HG03575 (cell line): Measurements from ENCODE around the gene MPND.

ENCODE experiments used
- ATAC-seq: cut with Tn5 transposase; IDR thresholded peaks from one replicate; pipeline ENCODE4 v1.9.1; 2021; ENCODE audit not compliant: unreplicated experiment, insufficient number of reproducible peaks, low FRiP score; ENCODE audit errors: extremely low read depth

The MPND gene

DNA sequence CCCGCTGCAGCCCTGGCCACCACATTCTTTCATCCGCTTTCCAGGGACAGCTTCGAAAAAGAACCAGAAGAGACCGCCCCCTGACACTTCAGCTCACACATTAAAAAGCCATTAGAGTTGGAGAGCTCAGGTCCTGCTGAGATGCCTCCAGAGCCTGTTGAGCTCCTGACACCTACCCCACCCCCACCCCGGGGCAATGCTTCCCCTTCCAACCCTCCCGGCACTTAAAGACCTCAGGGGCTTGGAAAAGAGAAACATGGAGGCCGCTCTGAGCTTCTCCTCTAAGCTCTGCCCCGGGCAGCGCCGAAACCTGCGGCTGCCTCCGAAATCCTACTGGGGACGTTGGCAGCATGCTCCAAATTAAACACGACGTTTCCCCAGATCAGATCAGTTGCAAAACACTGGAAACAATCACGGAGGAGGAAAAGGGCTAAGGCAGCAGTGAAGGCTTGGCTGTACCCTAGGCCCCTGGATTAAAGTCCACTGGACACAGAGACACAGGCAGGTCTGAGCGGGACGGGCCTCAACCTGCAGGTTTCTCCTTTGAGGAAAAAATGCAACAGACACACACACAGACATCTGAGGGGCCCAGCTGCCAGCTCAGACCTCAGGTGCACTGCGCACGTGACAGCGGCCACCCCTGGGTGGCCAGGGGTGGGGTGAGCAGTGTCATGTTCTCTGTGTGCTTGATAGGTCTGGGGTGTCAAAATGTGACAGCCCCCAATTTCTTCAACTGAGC is 47.4 kb downstream of the MPND start:
- no peak for ATAC-seq

DNA sequence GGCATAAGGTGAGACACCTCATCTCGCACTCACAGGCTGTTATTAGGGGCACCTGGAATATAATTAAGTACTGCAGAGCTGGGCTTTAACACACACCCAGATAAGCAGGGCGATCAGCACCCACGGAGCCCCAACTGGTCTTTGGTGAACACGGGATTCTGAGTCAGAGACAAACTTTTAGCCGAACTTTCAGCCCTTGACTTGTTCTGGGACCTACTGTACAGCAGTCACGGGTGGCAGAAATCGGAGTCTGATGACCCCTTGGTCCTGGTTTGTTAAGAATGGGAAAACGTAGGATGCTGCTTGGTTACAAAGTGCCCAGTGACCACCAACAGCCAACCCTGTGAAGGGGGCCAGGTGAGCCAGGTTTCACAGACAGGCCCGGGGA is 47.9 kb downstream of the MPND start:
- no peak for ATAC-seq

DNA sequence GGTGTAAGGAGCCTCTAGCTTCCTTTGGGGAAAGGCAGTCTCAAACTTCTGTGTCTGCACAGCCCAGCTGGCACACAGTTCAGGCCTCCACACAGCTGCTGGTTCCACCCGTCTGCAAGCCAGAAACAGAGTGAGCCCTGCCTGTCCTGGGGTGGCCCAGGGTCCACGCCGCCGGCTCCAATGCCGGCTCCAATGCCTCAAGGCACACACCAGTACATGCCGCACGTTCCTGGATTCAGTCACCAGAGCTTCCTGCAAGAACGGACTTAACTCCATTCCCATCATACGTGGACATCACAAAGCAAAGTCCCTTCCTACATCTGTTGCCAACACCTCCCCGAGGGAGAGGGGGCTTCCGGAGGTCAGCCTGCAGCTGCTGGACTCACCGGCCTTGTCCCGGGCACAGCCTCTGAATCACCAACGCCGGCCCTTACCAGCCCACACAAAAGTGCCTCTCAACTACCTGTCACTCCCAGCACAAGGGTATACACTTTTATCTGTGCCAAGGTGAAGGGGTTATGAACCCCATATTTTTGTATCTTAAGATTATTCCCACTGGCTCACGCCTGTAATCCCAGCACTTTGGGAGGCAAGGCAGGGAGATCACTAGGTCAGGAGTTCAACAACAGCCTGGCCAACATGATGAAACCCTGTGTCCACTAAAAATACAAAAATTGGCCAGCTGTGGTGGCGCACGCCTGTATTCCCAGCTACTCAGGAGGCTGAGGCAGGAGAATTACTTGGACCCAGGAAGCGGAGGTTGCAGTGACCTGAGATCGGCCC is 48.5 kb downstream of the MPND start:
- ATAC-seq, result no peak

DNA sequence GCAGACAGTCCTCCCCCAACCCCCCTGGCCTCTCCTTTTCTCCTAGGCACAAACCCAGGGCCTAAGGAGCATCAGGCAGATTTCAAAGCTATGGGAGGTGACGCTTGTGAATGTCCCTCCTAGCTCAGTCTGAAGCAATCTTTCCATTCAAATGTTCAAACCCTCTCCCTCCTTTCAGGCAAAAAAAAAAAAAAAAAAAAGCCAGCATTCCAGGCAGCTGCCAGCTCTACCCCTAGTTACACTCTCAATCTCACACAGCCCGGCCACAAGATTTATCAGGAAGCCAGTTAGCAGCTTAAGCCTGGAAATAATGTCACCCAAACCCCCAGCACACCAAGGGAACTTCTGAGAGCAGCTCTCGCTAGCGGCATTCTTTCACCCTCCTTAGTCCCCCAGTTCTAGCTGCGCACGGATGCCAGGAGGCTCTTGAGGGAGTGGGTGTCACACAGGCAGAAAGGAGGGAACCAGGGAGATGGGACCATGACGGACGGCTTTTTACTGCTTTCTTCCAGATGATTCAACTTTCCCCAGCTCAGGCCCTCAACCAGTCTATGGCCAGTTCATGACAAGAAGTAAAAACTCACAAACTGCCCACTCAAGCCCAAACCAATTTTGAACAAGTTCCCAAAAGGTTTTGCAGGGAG is 50.7 kb downstream of the MPND start:
- ATAC-seq, result no peak

DNA sequence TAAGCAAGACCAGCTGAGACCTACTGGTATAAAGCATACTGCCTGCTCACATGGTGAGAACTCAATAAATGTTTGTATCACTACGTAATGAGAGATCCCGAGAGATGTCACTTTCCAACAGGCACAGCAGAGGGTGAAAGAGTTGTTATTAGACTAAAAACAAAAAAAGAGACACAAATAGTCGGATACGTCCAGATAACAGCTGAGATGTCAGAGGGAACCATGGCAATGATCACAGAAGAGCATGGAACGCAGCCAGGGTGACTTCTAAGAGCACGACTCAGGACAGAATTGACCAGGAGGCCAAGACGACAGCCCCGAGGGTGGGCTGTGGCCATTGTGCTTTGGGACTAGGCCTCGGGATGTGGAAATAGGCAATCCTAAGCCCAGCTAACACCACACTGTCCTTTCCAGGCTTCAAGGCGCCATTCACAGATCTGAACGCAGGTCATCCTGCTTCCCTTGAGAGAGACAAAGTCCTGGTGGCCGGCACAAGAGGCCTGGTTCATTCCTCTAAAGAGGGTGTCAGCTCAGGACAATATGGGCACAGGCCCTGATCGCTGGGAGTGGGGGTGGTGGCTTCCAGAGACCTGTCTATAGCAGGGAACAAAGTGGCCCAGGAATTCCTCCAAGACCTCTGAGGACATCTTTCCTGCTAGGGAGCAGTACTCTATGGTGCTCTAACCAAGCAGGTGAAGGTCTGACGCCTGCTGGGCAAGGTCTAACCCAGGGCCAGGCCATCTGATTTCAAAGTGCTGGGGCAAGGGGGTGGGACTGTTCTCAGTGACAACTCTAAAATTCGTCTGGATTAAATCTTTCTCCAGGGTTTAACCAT is 53.8 kb downstream of the MPND start:
- ATAC-seq, result no peak

DNA sequence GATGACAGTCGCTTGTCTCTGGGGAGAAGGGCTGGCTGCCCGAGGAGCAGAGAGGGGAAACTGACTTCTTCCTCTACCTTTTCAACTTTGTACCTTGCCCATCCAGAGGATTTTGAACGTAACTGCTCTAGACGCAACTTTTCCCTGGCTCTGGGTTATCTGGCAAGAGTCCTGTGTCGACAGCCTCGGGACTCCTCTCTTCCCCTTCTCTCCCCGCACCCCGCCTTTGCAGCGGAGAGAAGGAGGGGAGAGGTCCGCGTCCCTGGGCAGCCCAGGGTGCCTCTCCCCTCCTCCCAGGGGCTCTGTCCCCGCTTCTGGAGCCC is 56.4 kb downstream of the MPND start:
- no peak for ATAC-seq

DNA sequence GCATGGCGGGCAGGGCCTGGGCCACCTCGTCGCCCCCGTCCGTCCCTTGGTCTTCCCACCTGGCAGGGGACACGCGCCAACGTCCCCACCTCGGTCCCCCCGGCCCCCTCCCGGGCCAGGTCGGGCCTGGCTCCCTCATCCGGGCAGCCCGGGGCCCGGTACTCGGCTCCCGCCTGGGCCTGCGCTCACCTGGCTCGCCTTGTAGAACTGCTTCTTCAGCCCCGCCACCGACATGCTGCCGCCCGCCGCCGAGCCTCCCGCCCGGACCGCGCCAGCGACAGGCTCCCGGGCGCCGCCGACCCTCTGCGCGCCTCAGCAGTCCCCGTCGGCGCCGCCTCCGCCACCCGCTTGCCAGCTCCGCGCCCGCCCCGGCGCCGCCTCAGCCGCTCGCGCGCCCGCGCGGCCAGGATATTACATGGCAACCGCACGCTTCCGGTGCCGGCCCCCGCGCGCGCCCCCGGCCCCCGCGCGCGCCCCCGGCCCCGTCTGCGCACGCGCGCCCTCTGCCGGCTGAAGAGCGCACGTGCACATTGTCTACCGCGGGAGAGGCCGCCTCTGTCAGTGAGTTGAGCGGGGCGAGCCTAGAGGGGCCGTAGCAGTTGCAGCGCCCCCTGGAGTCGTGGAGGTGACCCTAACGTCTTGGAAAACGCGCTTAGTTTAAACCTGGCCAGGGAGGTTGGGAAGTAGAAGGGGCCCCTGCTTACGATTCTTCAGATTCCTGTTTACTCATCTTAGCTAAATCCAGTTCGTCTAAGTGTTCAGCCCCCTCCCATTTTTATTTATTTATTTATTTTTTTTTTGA is 57.0 kb downstream of the MPND start, which contains the start of gene SH3GL1:
TSS of gene SH3GL1 (minus strand) at position 413 of the 802 bp plus-strand sequence. CDS start at position 234, 179 bp downstream.
- no peak for ATAC-seq

DNA sequence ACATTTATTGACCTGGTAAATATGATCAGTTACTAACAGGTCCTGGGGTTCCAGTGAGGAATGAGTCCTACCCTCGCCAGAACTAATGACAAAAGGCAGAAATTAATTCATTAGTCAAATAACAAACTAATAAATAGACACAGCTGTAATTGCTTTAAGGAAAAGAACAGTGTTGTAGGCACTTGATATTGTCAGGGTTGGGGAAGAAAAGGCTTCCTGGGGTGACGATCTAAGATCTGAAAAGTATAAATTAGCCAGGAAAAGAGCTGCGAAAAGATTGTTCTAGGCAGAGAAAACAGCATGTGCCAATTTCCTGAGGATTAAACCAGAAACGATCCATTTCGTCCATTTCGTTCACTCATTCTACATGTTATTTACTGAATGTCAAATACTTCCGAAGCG is 58.4 kb downstream of the MPND start:
- ATAC-seq, result no peak

DNA sequence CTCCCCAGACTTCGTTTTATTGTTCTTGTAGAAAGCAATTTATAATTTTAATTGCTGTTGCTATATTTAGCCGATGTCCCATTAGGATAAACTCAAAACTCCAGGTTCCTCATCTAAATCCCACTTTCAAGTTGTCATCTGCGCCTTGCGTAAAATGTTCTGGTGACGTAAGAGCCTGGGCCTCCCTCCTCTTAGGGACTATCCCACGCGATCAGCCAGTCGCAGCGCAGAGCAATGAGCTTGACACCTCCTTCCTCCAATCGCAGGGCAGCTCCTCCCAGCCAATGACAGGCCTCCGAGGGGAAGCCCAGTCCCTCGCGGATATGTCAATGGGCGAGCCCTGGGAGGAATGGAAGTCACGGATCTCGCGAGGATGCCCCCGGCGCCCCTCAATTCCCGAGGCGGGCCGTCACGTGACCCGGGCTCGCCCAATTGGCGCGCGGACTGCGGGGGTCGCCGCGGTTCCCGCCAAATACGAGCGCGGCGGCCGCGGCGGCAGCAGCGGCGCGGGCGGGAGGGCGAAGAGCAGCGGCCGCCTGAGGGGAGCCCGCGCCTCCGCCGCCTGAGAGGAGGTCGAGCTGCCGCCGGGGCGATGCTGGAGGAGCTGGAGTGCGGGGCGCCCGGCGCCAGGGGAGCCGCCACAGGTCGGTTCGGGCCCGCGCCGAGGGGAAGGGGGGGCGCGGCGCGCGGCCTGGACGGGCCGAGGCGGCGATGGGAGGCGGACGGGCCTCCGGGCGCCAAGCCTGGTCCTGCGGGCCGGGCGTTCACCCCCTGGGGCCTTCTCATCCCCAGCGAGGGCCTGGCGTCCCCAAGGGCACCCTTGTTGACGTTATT is 59.0 kb downstream of the MPND start, which contains the start of gene CHAF1A:
TSS of gene CHAF1A (plus strand) at position 470 of the 834 bp plus-strand sequence. CDS start at position 593, 123 bp downstream.
- peak; percentile 76 for ATAC-seq

DNA sequence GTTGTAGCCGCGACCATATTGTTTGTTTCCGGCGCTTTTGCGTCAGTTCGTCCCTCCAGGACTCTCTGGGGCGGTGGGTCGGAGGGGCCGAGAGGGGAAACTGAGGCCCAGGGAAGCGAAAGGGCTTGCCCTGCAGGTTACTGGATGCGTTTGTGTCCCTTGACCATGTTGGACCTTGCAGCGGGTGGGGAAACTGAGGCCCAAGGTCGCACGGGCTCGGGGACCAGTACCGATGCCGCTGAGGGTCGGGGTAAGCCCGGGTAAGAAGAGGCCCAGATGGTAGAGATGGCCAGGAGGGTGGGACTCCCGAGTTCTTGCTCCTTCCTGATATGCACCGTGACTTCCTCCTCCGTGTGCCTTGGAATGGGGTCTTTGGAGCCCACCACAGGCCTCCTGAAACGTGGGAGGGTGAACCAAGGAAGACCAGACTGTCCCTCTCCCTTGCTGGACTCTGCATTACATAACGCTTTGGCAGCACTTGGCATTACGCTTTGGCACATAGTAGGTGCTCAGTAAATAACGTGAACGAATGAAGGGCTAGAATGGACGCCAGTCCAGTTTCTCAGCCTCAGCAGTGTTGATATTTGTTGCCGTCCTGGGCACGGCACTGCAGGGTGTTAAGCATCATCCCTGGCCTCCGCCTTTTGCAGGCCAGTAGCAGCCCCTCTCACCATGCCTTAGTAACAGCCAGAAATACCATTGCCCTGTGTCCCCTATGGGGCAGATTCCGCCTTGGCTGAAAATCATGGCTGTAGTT is 59.8 kb downstream of the MPND start:
- no peak for ATAC-seq

DNA sequence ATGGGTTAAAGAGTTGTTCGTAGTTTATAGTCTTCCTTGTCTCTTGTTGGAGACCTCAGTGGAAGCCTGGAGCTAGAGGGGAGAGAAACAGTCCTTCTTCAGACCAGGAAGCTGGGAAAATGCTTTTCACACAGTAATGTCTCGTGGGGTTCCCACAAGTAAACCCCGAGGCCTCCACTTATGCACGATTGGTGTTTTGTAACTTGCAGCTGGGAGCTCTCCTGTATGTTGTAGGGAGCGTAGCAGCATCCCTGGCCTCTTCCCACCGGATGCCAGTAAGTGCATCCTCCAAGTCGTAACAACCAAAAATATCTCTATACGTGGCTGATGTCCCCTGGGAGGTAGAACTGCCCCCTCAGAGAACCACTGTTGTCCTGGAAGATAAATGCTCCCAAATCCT is 62.6 kb downstream of the MPND start:
- no peak for ATAC-seq

DNA sequence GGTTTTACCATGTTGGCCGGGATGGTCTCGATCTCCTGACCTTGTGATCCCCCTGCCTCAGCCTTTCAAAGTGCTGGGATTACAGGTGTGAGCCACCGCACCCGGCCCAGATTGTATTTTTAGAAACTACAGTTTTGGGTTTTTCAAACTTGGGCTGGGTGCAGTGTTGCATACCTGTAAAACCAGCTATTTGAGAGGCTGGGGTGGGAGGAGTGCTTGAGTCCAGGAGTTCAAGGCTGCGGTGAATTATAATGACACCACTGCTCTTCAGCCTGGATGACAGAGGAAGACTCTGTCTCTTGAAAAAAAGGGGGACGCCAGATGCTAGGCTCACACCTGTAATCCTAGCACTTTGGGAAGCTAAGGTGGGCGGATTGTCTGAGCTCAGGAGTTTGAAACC is 63.3 kb downstream of the MPND start:
- ATAC-seq, result no peak

DNA sequence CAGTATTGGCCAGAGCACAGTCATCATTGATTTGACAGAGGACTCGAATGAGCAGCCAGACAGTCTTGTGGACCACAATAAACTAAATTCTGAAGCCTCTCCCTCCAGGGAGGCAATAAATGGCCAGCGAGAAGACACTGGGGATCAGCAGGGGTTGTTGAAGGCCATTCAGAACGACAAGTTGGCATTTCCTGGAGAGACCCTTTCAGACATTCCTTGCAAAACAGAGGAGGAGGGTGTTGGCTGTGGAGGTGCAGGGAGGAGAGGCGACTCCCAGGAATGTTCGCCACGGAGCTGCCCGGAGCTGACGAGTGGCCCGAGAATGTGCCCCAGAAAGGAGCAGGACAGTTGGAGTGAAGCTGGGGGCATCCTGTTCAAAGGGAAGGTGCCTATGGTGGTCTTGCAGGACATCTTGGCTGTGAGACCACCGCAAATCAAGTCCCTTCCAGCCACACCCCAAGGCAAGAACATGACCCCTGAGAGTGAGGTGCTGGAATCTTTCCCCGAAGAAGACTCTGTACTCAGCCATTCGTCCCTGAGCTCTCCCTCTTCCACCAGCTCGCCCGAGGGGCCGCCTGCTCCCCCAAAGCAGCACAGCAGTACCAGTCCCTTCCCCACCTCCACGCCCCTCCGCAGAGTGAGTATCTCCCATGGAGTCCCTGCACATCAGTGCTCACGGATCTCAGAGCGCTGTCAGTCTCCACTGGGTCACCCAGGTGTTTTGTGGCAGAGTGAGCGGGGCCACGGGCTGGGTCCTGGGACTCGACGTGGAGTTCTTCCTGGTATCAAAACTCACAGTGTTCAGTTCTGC is 66.0 kb downstream of the MPND start:
- no peak for ATAC-seq
